ENCODE results near the gene NUMBL. TPM values are rescaled to one million over a fixed set of nuclear protein-coding genes. Genes with fewer than 3 reads are reported as not detected.

The NUMBL gene
- total and polyA plus RNA-seq, 9 of the 15 experiments (the other 6 are each of a cell fraction or from before 2014, with no cell fraction given) = 0.39 to 38.6 (median 6.6) TPM

DNA sequence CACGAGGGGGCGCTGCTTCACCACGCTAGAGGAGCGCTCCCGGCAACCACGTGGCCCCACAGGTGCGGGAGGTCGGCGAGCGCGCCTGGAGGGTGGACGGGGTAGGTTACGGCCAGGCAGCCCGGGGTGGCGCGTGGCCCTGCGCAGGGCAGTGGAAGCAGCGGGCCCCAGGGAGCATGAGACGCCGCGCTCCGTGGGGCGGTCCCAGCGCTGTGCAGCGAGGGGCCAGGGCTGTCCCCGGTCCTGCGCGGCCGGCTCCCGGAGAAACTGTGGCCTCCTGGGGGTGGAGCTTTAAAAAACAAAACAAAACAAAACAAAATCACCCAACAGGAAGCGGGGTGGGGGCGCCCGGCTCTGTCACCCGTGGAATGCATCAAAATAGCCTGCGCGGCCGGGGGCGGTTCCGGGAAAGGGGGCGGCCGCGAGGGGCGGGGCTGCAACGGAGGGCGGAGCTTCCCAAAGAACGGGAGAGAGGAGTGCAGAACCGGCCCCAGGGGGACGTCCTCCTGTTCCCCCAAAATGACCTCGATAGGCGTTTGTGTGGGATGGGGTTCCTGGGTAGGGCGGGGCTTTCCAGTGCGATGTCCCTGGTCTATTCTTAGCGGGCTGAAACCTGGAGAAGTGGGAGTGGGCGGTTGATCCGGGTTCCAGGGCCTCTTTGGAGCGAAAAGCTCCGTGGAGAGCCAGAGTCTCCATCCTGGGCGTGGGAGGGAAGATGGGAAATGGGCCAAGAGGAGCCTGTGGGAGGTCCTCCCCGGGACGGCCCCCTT is 27.3 kb downstream of the NUMBL start (continued):
- TF ChIP-seq ZNF318 (IDR thresholded peaks at IDR 0.05; ENCODE audit: borderline replicate concordance in 1 of 2, low read depth in 1 of 2) (no peak), ZNF146 (CRISPR knock-in tag; IDR thresholded peaks at IDR 0.05; ENCODE audit: unreplicated experiment) (no peak), ZNF561 (CRISPR knock-in tag; conservative IDR thresholded peaks at IDR 0.05) (no peak), ZNF263 (CRISPR knock-in tag; IDR thresholded peaks at IDR 0.05; ENCODE audit: borderline replicate concordance) (no peak; the same call in 1 of the 2 replicates), HDAC3 (IDR thresholded peaks at IDR 0.05; ENCODE audit: borderline replicate concordance, partially characterized antibody) (no peak), SIX5 (IDR thresholded peaks at IDR 0.05; ENCODE audit: borderline replicate concordance in 1 of 2, insufficient read depth in 1 of 2, low read depth in 1 of 2, low read length in 2 of 2) (no peak), SREBF2 (CRISPR knock-in tag; IDR thresholded peaks at IDR 0.05) (no peak), GTF2A2 (tag; IDR thresholded peaks at IDR 0.05) (no peak), IRF2 (CRISPR knock-in tag; IDR thresholded peaks at IDR 0.05) (no peak)
- TF ChIP-seq, protein P1, sequence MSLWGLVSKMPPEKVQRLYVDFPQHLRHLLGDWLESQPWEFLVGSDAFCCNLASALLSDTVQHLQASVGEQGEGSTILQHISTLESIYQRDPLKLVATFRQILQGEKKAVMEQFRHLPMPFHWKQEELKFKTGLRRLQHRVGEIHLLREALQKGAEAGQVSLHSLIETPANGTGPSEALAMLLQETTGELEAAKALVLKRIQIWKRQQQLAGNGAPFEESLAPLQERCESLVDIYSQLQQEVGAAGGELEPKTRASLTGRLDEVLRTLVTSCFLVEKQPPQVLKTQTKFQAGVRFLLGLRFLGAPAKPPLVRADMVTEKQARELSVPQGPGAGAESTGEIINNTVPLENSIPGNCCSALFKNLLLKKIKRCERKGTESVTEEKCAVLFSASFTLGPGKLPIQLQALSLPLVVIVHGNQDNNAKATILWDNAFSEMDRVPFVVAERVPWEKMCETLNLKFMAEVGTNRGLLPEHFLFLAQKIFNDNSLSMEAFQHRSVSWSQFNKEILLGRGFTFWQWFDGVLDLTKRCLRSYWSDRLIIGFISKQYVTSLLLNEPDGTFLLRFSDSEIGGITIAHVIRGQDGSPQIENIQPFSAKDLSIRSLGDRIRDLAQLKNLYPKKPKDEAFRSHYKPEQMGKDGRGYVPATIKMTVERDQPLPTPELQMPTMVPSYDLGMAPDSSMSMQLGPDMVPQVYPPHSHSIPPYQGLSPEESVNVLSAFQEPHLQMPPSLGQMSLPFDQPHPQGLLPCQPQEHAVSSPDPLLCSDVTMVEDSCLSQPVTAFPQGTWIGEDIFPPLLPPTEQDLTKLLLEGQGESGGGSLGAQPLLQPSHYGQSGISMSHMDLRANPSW (CRISPR knock-in tag; IDR thresholded peaks at IDR 0.05) = no peak
- TF ChIP-seq, protein P2, sequence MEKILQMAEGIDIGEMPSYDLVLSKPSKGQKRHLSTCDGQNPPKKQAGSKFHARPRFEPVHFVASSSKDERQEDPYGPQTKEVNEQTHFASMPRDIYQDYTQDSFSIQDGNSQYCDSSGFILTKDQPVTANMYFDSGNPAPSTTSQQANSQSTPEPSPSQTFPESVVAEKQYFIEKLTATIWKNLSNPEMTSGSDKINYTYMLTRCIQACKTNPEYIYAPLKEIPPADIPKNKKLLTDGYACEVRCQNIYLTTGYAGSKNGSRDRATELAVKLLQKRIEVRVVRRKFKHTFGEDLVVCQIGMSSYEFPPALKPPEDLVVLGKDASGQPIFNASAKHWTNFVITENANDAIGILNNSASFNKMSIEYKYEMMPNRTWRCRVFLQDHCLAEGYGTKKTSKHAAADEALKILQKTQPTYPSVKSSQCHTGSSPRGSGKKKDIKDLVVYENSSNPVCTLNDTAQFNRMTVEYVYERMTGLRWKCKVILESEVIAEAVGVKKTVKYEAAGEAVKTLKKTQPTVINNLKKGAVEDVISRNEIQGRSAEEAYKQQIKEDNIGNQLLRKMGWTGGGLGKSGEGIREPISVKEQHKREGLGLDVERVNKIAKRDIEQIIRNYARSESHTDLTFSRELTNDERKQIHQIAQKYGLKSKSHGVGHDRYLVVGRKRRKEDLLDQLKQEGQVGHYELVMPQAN (IDR thresholded peaks at IDR 0.05; ENCODE audit: borderline replicate concordance) = peak; percentile 86

Measured in K562 (cell line).